ENCODE data around the gene STIP1.

STIP1 gene

DNA sequence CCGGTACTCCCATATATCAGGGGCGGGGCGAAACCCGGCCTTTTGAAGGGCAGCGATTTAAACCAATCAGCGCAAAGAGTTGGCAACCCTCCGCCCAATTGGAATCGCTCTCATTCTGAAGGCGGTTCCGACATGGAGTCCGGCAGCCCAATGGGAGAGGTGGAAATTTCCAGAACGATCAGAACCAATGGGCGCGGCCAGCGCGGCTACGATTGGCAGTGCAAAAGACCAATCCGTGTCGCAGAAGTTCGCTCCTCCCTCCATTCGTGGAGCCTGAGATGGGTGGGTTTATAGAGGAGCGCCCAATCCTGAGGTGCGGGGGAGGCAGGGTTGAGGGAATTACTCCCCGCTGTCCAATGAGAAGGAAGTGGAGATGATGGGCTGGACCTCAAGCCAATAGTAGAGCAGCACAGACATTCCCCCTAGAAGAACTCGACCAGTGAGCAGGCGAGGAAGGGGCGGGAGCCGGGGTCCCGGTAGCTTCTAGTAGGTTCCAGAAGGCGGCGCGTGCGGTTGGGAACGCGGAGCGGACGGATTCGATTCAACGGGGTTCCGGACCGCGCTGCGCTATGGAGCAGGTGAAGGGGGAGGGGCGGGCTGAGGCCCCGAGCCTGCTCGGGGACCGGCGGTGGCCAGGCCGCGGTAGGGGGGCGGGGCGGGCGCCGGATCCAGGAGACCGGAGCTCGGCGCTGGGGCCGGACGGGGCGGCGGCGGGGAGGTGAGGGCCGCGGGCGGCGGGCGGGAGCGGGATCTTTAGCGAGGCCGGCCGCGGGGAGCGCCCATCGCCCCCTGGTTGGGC lies at the start of gene STIP1:
TSS of gene STIP1 (plus strand) at position 479 of the 799 bp plus-strand sequence. CDS start at position 570, 91 bp downstream.
- DNase-seq (ENCODE audit: low read depth): peak; percentile 97

DNA sequence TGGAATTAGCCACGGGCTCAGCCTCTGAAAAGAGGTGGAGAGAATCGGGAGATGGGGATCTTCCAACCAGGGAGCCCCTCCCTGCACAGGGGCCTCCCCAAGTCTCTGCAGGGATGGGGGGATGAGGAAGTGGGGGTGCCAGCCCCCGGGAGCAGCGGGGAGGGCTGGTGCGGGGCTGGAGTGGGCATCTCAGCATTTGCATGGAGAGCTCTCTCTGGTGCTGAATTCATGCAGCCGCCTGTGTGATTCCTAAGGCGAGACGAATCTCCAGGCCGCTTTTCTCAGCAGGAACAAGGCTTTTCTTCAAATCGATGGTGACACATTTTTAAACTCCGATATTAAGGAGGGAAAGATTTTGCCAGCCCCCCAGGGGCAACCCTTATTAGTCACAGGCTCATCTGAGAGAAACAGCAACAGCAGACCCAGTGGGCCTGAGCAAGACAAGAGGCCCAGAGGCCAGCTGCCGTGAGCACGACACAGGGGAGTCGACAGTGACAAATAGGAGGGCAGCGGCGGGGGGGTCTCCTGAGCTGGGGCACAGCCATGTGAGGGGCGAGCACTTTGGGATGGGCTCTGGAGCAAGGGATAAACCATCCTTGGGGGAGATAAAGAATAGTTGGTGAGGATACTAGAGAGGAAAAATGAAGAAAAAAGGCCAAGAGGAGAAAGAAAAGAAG lies 49.1 kb upstream of the STIP1 start:
- DNase-seq (ENCODE audit: low read depth): no peak

- no peak for DNase-seq (ENCODE audit: low read depth)
Observed at GRCh38 chr11:64138398-64138797, 47.6 kb upstream of the STIP1 start.

GRCh38 chr11:64139049-64139448 lies 46.9 kb upstream of the STIP1 start:
- no peak for DNase-seq (ENCODE audit: low read depth)

- DNase-seq (ENCODE audit: low read depth): no peak
Observed at GRCh38 chr11:64140082-64140481, 45.9 kb upstream of the STIP1 start.

DNA sequence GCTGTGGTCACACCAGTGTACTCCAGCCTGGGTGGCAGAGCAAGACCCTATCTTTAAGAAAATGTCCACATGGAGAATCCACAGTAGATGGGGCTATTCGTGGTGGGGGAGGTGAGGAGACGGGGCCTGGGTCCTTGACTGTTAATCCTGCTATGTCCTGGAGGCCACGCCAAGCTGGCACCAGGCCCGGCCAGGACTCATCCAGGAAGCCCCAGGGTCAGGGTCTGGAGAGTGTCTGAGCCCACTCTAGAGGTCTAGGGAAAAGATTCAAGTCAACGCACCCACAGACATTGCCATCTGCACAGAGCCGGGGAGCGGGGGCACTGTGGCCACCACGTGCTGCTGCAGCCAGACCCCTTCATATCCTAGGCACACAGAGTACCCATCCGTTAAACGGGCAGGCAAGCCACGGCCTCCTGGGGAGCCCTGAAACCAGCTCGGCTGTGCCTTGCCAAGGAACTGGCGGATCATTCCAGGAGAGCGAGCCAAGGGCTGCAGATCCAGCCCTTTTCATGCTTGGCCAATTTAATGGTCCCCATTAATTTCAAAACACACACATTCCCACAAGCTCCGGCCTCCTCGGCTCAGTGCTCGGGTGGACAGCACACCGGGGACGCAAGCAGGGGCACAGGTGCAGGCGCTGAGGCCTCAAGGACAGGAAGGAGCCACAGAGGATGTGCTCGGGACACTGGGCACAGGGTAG lies 44.7 kb upstream of the STIP1 start:
- DNase-seq (ENCODE audit: low read depth): no peak

GRCh38 chr11:64144587-64145472 lies 41.1 kb upstream of the STIP1 start:
- DNase-seq (ENCODE audit: low read depth): no peak

- peak; percentile 52 for DNase-seq (ENCODE audit: low read depth)
Observed at GRCh38 chr11:64146036-64146955, 39.7 kb upstream of the STIP1 start.

- peak; percentile 72 for DNase-seq (ENCODE audit: low read depth)
Observed at GRCh38 chr11:64148226-64148916, 37.6 kb upstream of the STIP1 start.

- DNase-seq (ENCODE audit: low read depth): no peak
Observed at GRCh38 chr11:64148917-64149617, 36.9 kb upstream of the STIP1 start.

GRCh38 chr11:64150051-64150450 lies 35.9 kb upstream of the STIP1 start:
- DNase-seq (ENCODE audit: low read depth): no peak

GRCh38 chr11:64150481-64151239 lies 35.3 kb upstream of the STIP1 start:
- DNase-seq (ENCODE audit: low read depth): no peak

GRCh38 chr11:64151337-64151736 lies 34.6 kb upstream of the STIP1 start:
- no peak for DNase-seq (ENCODE audit: low read depth)

DNA sequence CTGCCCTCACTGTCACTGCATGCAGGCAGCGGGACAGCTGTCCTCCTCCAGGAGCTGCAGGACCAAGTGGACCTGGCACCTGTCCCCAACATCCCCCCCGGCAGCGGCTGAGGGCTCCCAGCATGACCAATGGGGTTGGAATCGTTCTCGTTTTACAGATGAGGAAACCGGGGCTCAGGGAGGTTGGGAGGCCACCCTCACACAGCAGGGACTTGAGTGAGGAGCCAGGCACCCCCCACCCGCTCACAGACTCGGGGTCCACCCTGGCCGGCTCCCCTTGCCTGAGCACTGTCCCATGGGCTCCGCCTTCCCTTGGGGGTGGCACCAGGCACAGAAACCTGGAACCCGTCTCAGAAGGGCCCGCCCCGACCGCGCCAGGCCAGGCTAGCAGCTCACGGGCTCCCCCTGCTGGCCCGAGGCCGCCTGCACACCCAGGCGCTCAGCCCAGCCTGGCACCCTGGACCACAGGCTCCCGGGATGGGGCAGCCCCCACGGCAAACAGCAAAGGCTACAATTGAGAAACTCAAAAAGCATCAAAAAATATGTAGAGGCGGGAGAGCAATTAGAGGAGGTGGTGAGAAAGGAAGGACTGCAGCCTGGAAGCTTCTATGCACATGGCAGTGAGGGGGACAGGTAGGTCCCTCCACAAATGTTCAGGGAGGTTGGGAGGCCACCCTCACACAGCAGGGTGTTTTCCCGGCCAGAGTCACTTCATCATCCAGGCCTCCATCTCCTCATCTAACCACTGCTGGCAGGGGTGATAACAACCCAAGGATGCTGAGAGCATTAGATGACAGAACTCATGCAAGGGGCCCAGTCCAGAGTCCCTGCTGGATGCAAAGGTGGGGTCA lies 32.9 kb upstream of the STIP1 start:
- DNase-seq (ENCODE audit: low read depth): peak; percentile 65

GRCh38 chr11:64153812-64154211 lies 32.2 kb upstream of the STIP1 start:
- DNase-seq (ENCODE audit: low read depth): no peak

DNA sequence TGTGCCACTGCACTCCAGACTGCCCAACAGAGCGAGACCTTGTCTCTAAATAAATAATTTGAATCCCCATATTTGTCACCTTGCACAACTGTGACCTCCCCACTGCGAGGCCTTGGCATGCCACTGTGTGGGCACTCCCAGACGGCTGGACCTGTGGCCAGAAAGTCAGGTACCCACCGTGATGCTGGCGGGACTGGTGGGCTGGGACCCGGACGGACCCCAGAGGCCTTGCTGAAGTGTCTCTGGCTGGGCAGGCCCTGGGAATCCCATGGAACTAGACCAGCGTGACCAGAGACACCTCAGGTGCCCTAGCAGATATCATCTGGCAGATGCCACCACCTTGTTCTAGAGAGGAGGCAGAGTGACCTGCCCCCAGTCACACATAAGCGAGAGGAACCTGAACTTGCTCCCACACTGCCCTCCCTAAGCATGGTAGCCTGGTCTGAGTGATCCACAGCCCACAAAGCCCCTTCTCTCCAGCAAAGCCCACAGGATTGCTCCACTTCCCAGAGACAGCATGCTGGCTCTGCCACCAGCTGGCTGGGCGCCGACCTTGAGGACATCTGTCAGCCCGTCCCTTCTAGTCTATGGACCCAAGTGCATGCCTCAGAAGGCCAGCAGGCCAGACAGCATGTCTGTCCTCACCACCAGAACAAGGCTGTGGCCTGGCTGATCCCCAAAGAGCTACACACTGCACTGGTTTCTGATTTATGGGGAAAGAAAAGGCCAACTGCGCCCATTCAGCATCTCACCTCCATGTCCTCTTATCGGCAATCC lies 29.5 kb upstream of the STIP1 start:
- no peak for DNase-seq (ENCODE audit: low read depth)
